NCI-H1930 (cell line): ENCODE results near the gene ARHGAP27.

ENCODE experiments used
- DNase-seq, 2 experiments: peaks; one replicate each; lab custom pipeline; 2025; lab: John Stamatoyannopoulos, UW

Gene ARHGAP27

GRCh38 chr17:45430006-45430737 is 2.5 kb downstream of the ARHGAP27 start:
- DNase-seq, result no peak

- DNase-seq, result no peak
These were observed 3.2 kb downstream of the ARHGAP27 start for GRCh38 chr17:45429339-45430005.

- DNase-seq, result no peak
These were observed 3.7 kb downstream of the ARHGAP27 start for GRCh38 chr17:45428931-45429338.

- peak; percentile 30 to 56 for DNase-seq
These were observed 4.5 kb downstream of the ARHGAP27 start for GRCh38 chr17:45428050-45428617.

GRCh38 chr17:45427181-45427835 is 5.4 kb downstream of the ARHGAP27 start:
- no peak for DNase-seq

- DNase-seq, result no peak
These were observed 6.1 kb downstream of the ARHGAP27 start for GRCh38 chr17:45426561-45426960.

- DNase-seq, result no peak
These were observed 6.7 kb downstream of the ARHGAP27 start for GRCh38 chr17:45425984-45426413.

GRCh38 chr17:45425125-45425983 is 7.3 kb downstream of the ARHGAP27 start:
- peak in 1 of 2 experiments; percentile 11 for DNase-seq

- no peak for DNase-seq
These were observed 7.9 kb downstream of the ARHGAP27 start for GRCh38 chr17:45424769-45425124.

GRCh38 chr17:45423975-45424335 is 8.7 kb downstream of the ARHGAP27 start:
- no peak for DNase-seq

- DNase-seq, result no peak
These were observed 9.2 kb downstream of the ARHGAP27 start for GRCh38 chr17:45423304-45423974.

GRCh38 chr17:45414990-45415881 is 17.4 kb downstream of the ARHGAP27 start:
- DNase-seq, result no peak

GRCh38 chr17:45413498-45413923 is 19.2 kb downstream of the ARHGAP27 start:
- no peak for DNase-seq

- no peak for DNase-seq
These were observed 21.1 kb downstream of the ARHGAP27 start for GRCh38 chr17:45411348-45412105.

GRCh38 chr17:45410144-45411091 is 22.3 kb downstream of the ARHGAP27 start:
- no peak for DNase-seq

GRCh38 chr17:45409659-45410076 is 23.0 kb downstream of the ARHGAP27 start:
- DNase-seq, result no peak

- DNase-seq, result no peak
These were observed 23.9 kb downstream of the ARHGAP27 start for GRCh38 chr17:45408611-45409421.
